Fibroblast of the aortic adventitia (primary cell): Measurements from ENCODE around the gene WNT3A. TPM values are rescaled to one million over a fixed set of nuclear protein-coding genes. Genes with fewer than 3 reads are reported as not detected.

Experiments used
- DNase-seq: peaks from one replicate; pipeline ENCODE4 v3.0.0-alpha.2; 2010; ENCODE audit warnings: low read depth
- H3K4me3 ChIP-seq: 2 replicates; pipeline ENCODE4 v1.5.1; 2011; ENCODE audit warnings: low read depth, mild to moderate bottlenecking, control low read depth, low read length, moderate library complexity
- total RNA-seq: library from RNA; depleted of rRNA; stranded (reverse); fragments of >200 nt; gene quantifications from 2 replicates; pipeline ENCODE4 v1.2.3, GENCODE V29; 2012; ENCODE audit warnings: low replicate concordance
- TF ChIP-seq, protein P1 (sequence below): IDR thresholded peaks from 2 replicates; pipeline ENCODE4 v1.5.1; 2011; ENCODE audit warnings: mild to moderate bottlenecking, low read length, control low read depth, inconsistent platforms; ENCODE audit not compliant: insufficient read depth

WNT3A gene
- total RNA-seq, 1 donor, result not detected

DNA sequence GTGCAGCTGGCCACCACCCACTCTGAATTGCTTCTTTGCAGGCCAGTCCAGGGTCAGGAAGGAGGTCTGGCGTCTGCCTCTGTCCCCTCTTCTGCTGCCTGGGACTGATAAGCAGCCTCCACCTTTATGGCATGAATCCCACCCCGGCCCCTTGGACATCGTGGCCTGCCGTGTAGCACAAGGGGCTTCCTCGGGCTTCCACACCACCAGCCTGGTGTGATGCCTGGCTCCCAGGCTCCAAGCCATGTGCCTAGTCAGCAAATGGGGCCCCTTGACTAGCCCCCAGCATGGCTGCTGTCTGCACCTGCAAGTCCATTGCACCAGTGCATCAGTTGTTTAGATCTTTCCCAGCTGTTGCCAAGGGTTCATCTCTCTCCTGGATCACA is 65.9 kb downstream of the WNT3A start:
- TF ChIP-seq, protein P1, sequence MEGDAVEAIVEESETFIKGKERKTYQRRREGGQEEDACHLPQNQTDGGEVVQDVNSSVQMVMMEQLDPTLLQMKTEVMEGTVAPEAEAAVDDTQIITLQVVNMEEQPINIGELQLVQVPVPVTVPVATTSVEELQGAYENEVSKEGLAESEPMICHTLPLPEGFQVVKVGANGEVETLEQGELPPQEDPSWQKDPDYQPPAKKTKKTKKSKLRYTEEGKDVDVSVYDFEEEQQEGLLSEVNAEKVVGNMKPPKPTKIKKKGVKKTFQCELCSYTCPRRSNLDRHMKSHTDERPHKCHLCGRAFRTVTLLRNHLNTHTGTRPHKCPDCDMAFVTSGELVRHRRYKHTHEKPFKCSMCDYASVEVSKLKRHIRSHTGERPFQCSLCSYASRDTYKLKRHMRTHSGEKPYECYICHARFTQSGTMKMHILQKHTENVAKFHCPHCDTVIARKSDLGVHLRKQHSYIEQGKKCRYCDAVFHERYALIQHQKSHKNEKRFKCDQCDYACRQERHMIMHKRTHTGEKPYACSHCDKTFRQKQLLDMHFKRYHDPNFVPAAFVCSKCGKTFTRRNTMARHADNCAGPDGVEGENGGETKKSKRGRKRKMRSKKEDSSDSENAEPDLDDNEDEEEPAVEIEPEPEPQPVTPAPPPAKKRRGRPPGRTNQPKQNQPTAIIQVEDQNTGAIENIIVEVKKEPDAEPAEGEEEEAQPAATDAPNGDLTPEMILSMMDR, result no peak
- no peak for DNase-seq
- no peak overlapping the region for H3K4me3 ChIP-seq

GRCh38 chr1:228073061-228073856 is 66.5 kb downstream of the WNT3A start:
- DNase-seq, result no peak
- TF ChIP-seq, protein P1, result no peak
- no peak overlapping the region for H3K4me3 ChIP-seq

GRCh38 chr1:228073857-228074545 is 67.2 kb downstream of the WNT3A start:
- TF ChIP-seq, protein P1, result no peak
- no peak for DNase-seq
- no peak overlapping the region for H3K4me3 ChIP-seq

GRCh38 chr1:228074954-228075730 is 68.3 kb downstream of the WNT3A start:
- TF ChIP-seq, protein P1, result no peak
- no peak for DNase-seq
- no peak overlapping the region for H3K4me3 ChIP-seq

- no peak overlapping the region for H3K4me3 ChIP-seq
- TF ChIP-seq, protein P1, result no peak
- DNase-seq, result no peak
Observed at GRCh38 chr1:228075801-228076271, 69.0 kb downstream of the WNT3A start.

DNA sequence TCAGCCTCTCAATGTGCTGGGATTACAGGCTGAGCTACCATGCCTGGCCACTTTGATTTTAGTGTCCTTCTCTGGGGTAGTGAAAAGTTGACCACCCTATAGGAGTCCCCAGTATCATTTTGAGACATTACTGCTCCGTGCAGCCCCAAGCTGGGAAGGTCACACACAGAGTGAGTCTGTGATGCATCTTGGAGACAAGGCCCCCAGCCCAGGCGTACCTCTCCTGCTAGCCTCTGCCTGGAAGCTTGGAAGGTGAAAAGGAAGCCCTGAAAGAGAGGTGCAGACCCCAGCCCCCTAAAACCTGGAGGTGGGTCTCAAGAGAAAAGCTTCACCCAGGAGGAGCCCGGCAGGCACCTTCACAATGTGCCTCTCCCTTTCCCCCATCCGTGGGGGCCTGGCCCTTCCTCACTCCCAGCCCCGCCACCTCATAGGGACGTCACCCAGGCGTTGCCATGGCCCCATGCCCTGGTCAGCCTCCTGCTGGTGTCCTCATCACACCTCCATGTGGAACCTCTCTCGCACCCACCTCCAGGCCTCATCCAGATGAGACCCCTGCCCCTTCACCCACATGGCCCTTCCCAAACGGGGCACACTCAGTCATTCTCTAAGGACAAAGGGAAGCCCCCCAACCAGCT is 70.1 kb downstream of the WNT3A start:
- no peak overlapping the region for H3K4me3 ChIP-seq
- no peak for DNase-seq
- TF ChIP-seq, protein P1, result no peak
